Activated naive CD8-positive, alpha-beta T cell (primary cell): ENCODE results near the gene CDON.

Experiments
- H3K27ac Mint-ChIP-seq: one replicate; pipeline ENCODE4 v1.8.0; 2021; ENCODE audit warnings: mixed read lengths
- H3K27me3 Mint-ChIP-seq: one replicate; pipeline ENCODE4 v1.8.0; 2021; ENCODE audit warnings: mixed read lengths
- H3K36me3 Mint-ChIP-seq: one replicate; pipeline ENCODE4 v1.8.0; 2021; ENCODE audit warnings: mixed read lengths
- H3K4me1 Mint-ChIP-seq: one replicate; pipeline ENCODE4 v1.8.0; 2021; ENCODE audit warnings: low read depth, mixed read lengths
- H3K4me3 Mint-ChIP-seq: one replicate; pipeline ENCODE4 v1.8.0; 2021; ENCODE audit warnings: mild to moderate bottlenecking, mixed read lengths
- H3K9me3 Mint-ChIP-seq: one replicate; pipeline ENCODE4 v1.8.0; 2021; ENCODE audit warnings: low read depth, mixed read lengths

The CDON gene

DNA sequence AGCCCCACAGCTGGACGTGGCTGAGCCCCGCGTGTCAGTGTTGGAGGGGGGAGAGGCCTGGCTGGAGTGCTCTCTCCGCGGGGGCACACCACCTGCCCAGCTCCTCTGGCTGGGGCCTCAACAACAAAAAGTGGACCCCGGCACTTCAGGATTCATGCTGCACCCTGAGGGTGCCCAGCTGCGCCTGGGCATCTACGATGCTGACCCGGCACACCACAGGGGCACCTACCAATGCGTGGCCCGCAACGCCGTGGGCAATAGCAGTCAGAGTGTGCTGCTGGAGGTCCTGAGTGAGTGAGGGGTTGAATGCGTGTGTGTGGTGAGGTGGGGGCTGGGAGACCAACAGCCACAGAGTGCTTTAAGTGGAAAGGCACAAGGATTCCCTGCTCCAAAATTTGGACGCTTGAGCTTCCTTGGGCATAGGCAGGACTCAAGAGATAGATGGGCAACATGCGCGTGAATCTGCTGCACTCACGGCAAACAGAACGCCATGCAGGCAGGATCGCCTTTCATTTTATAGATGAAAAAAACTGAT lies 109.2 kb downstream of the CDON start:
- H3K4me3 Mint-ChIP-seq: no peak overlapping the region

DNA sequence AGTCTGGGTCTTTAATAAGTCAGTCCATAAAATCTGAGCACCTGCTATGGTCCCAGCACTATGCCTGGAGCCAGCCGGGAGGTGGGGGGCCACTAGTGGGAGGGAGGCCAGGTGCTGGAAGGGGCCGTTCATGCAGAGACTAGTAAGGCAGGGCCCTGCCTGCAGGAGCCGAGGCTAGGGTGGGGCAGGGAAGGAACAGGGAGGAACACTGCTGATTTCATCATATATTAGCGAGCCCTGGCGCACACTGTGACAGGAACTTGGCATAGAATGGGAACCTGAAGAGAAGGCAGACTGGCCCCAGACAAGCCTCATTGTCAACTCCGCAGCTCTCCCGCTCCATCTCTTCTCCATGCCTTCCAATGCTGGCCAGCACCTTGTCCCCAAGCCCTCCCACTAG lies 109.7 kb downstream of the CDON start:
- no peak overlapping the region for H3K27ac Mint-ChIP-seq
- H3K4me1 Mint-ChIP-seq: no peaks in the 10 kb centered on the region
- H3K27me3 Mint-ChIP-seq: peaks cover 3% of the 10 kb centered on the region
- H3K36me3 Mint-ChIP-seq: peaks cover 7% of the 10 kb centered on the region
- no peak overlapping the region for H3K4me3 Mint-ChIP-seq
- no peaks in the 10 kb centered on the region for H3K9me3 Mint-ChIP-seq

More for the DNA sequence above, 109.2 kb downstream of the CDON start:
- peaks cover 3% of the 10 kb centered on the region for H3K27me3 Mint-ChIP-seq
- H3K36me3 Mint-ChIP-seq: peaks cover 7% of the 10 kb centered on the region
- no peak overlapping the region for H3K27ac Mint-ChIP-seq
- H3K9me3 Mint-ChIP-seq: no peaks in the 10 kb centered on the region
- no peaks in the 10 kb centered on the region for H3K4me1 Mint-ChIP-seq

DNA sequence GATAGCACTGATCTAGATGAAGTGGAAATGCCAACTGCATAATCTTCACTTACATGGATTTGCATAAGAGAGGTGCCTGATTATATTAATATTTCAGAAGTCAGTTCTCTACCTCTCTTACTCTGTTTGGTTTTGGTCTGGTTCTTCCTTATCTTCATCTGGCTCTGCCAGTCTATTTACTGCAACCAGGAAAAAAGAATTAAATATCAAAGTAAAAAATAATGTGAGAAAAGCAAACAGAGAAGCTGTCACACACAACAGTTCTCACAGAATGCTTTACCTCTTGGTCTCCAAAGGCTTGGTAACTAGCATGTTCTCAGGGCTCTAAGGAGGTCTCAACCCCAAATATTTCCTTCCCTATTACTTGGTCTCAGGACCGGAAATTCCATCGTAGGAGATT lies 110.1 kb downstream of the CDON start:
- Mint-ChIP-seq H3K4me1 (no peaks in the 10 kb centered on the region), H3K27ac (no peak overlapping the region), H3K9me3 (no peaks in the 10 kb centered on the region), H3K4me3 (no peak overlapping the region), H3K36me3 (peaks cover 4% of the 10 kb centered on the region), H3K27me3 (peaks cover 3% of the 10 kb centered on the region)

DNA sequence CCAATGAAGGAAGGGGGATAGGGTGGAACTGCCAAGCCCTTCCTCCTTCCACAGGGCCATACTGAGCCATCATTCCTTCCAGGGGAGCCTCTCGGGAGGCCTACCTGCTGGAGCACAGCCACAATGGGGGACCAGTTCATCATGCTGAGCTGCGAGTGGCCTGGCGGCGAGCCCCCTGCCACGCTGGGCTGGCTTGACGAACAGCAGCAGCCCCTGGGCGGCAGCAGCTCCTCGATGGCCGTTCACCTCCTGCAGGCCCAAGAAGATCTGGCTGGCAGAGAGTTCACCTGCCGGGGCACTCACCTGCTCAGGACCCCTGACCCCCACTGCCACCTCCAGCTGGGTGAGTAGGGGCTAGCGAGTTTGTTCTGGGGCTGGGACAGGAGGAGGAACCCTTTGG lies 110.9 kb downstream of the CDON start:
- H3K27ac Mint-ChIP-seq: no peak overlapping the region
- no peak overlapping the region for H3K4me3 Mint-ChIP-seq
- H3K36me3 Mint-ChIP-seq: peaks cover 4% of the 10 kb centered on the region
- peaks cover 3% of the 10 kb centered on the region for H3K27me3 Mint-ChIP-seq
- H3K4me1 Mint-ChIP-seq: no peaks in the 10 kb centered on the region
- H3K9me3 Mint-ChIP-seq: no peaks in the 10 kb centered on the region

DNA sequence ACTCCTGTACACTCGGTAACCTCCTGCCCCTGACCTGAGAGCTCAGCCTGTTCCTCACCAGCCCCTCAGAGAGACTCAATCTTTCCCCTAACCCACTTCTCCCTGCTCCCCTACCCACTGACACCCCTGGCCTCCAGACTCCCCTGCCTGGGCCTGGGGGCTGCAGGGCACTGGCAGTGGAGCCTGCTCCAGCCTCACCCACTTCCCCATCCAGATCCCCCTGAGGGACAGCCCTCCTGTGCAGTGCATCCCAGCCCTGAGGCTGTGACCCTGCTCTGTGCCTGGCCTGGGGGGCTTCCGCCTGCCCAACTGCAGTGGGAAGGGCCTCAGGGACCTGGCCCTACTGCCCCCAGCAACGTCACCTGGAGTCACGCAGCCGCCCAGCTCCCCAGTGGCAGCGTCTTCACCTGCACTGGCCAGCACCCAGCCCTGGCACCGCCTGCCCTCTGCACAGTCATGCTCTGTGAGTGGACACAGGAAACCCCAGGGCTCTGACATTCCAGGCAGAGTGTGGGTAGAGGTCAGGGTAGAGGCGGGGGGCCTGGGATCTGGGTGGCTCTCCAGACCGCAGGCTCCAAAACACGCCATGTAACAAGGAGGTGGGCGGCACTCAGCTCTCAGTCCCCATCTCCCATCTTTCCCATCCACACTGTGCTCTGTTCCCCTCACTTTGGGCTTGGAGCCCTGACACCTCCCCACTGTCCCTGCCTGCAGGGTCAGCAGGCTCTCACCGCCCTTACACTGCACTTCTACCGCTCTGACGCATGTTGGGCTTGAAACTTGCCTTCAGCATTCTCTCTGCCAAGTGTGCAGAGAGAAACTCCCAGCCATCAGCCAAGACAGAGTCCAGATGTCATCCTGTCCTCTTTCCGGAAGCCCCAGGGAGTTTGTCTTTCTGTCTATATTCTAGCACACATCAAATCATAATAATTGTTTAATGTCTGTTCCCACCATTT lies 111.7 kb downstream of the CDON start:
- Mint-ChIP-seq H3K27ac (no peak overlapping the region), H3K27me3 (peaks cover 3% of the 10 kb centered on the region), H3K9me3 (no peaks in the 10 kb centered on the region), H3K4me3 (no peak overlapping the region), H3K36me3 (peaks cover 4% of the 10 kb centered on the region), H3K4me1 (no peaks in the 10 kb centered on the region)

DNA sequence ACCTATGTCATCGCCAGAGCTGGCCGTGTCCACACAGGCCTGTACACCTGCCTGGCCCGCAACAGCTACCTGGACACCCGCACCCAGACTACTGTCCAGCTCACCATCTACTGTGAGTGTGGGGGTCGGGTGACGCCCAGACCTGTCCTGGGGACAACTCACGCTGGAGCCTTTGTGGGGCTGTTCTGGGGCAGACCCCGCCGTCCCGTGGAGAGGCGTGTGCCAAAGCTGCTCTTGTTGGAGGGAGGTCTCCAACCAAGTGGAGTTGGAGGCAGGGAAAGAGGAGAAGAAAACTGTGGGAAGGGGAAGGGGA lies 112.5 kb downstream of the CDON start:
- Mint-ChIP-seq H3K27ac (no peak overlapping the region), H3K9me3 (no peaks in the 10 kb centered on the region), H3K4me3 (no peak overlapping the region), H3K36me3 (no peaks in the 10 kb centered on the region), H3K4me1 (no peaks in the 10 kb centered on the region), H3K27me3 (peaks cover 3% of the 10 kb centered on the region)

DNA sequence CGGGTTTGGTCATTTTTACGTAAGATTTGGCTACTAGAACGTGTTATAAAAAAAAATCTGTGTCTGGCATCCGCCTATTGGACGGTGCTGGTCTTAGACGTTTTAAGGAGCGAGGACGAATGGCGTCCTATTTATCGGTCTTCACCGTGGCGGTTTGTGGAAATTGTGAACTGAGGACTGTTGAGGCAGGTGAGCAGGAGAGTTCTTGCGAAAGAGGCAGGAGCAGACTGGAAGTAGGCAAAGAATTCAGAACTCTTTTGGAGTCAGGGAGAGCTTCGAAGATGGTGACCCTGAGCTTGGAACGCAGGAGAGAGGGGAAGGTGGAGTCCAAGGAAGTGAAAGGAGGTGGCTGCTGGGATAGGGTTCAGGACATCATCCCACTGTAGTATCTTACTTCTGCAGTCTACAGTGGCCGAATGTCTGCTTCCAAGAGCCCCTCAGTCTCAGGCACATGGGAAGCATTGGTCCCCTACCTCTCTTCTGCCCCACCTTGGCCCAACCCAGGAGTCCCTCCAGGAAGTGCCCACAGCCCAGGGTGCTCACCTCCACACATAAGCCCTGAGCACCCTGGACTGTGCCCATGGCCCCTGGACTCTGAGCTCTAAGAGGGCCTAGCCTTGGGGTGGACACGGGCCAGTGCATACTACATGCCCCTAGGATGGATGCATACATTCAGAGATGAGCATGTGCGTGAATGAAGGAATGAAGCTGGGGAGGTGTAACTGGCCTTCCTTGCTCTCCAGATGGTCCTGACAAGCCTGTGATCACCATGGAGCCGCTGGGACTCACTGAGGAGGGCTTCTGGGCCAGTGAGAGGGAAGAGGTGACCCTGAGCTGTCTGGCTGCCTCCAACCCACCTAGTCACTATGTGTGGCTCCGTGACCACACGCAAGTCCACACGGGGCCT lies 113.1 kb downstream of the CDON start:
- no peaks in the 10 kb centered on the region for H3K4me1 Mint-ChIP-seq
- H3K36me3 Mint-ChIP-seq: no peaks in the 10 kb centered on the region
- H3K27ac Mint-ChIP-seq: no peak overlapping the region
- peaks cover 3% of the 10 kb centered on the region for H3K27me3 Mint-ChIP-seq
- no peak overlapping the region for H3K4me3 Mint-ChIP-seq
- no peaks in the 10 kb centered on the region for H3K9me3 Mint-ChIP-seq

DNA sequence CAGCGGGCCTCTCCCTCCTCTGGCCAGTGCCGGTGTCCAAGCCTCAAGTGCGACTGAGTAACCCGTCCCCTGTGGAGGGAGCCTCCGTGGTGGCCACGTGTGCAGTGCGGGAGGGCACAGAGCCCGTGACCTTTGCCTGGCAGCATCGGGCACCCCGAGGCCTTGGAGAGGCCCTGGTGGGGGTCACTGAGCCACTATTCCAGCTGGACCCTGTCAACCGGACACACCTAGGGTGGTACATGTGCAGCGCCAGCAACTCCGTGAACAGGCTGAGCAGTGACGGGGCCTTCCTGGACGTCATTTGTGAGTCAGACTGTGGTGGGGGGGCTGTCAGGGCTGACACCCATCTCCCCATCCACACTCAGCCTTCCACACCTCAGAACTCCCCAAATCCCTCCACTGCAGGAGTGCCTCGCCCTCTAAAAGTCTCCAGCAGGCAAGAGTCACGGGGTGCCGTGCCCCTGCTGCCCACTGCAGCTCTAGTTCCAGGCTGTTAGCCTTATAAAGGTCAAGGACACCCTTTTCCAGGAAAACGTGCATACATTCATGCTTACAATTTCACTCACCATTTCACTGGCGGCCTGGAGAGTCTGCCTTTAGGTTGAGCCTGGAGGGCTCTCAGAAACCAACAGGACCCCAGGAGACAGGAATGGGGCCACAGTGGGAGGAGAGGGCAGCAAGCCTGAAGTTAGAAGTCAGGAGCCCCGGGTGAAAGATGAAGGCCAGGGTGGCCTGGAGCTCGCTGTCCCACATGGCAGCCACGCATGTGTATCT lies 114.2 kb downstream of the CDON start:
- H3K27ac Mint-ChIP-seq: no peak overlapping the region
- H3K36me3 Mint-ChIP-seq: no peaks in the 10 kb centered on the region
- H3K4me1 Mint-ChIP-seq: no peaks in the 10 kb centered on the region
- no peak overlapping the region for H3K4me3 Mint-ChIP-seq
- peaks cover 3% of the 10 kb centered on the region for H3K27me3 Mint-ChIP-seq
- H3K9me3 Mint-ChIP-seq: no peaks in the 10 kb centered on the region

DNA sequence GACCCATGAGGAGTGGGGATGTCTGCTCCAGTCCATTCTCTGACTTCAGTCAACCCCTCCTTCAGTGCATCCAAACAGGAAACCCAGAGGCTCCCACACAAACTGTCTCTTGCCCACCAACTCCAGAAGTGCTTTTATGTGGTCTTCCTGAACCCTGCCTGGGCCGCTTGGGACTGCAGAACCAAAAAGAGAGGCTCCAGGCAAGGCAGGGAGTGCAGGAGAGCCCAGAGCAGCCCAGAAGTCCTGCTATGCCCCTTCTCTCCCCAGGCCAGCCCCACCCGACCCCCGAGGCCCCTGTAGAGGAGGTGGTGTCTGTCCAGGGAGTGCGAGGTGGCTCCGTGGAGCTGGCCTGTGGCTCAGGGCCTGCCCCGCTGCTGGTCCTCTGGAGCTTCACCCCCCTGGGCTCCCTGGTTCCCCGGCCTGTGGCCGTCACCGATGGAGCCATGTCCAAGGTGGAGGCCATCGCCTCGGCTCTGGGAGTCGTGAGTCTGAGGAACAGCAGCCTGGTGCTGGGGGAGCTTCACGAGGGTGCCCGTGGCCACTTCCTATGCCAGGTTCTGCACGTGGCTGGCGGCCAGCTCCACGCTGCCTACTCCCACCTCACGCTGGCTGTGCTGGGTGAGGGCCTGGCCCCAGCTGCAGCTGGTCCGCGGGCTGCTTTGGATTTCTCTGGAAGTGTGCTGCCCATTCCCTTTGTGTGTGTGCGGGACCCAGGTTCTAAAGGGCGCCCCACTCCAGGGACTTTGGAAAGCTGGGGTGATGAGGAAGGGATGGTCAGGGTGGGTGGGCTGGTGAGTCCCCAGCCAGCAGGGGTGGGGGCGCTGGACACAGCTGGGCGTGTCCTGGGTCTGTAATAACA lies 115.0 kb downstream of the CDON start:
- H3K27ac Mint-ChIP-seq: no peak overlapping the region
- H3K4me1 Mint-ChIP-seq: no peaks in the 10 kb centered on the region
- peaks cover 3% of the 10 kb centered on the region for H3K27me3 Mint-ChIP-seq
- H3K4me3 Mint-ChIP-seq: no peak overlapping the region
- H3K36me3 Mint-ChIP-seq: no peaks in the 10 kb centered on the region
- H3K9me3 Mint-ChIP-seq: no peaks in the 10 kb centered on the region

DNA sequence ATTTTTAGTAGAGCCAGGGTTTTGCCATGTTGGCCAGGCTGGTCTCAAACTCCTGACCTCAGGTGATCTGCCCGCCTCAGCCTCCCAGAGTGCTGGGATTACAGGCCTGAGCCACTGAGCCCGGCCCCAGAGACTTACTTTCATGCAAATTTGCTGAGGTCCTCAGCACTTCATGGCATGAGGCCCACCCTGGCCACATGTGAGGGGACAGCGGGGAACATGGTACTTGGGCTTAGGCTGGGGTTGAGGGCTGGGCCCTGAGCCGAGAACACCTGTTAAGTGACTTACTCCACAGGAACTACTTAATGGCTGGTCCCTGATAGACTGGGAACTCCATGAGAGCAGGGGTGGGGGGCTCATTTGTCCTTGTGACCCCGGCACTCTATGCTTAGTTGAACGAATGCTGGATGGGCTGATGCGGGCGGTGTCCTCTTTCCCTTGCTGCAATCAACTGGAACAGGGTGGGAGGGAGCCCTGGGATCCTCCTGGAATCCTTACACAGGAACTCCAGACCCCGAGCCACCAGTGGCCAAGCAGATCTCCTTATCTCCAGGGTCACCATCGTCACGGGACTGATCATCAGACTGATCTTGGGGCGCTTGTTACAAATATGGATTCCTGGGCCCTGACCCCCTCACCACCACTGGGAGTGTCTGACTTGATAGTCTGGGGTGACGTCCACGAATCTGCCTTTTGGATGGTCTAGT lies 115.8 kb downstream of the CDON start:
- no peak overlapping the region for H3K4me3 Mint-ChIP-seq
- H3K27ac Mint-ChIP-seq: no peak overlapping the region
- peaks cover 5% of the 10 kb centered on the region for H3K4me1 Mint-ChIP-seq
- no peaks in the 10 kb centered on the region for H3K9me3 Mint-ChIP-seq
- H3K27me3 Mint-ChIP-seq: peaks cover 3% of the 10 kb centered on the region
- no peaks in the 10 kb centered on the region for H3K36me3 Mint-ChIP-seq

DNA sequence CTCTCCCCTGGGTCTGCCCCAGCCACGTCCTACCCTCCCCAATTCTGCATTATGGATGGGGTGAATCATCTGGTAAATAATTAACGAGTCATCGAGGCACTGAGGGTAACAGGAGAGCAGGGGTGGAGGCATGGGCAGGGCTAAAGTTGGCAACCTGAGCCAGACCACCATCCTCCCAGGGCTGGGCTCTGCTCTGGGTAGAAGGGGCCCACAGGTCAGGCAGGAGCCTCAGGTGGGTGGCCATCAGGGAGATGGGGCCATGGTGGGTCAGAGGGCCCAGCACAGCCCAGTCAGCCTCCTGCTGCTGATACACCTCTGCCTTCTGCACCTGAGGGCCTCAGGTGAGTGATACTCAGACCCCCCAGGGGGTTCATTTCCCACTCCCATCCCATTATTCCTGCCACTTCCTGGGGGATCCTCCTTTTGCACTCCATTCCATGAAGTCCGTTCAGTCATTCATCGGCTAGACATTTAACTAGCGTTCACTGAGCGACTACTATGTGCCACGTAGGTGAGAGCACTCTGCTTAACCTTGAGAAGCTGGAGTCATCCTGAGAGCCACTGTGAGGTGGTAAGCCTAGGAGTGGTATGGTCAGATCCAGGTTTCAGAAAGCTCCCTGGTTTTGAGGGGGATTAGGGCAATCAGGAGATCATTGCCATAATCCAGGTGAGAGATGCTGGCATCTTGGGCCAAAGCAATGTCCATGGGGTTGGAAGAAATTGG lies 116.7 kb downstream of the CDON start, which contains the start of gene VSIG10L2:
Gene VSIG10L2 (plus strand): TSS at position 248 of the 724 bp plus-strand sequence. CDS start 12 bp downstream, at position 260.
- Mint-ChIP-seq H3K36me3 (no peaks in the 10 kb centered on the region), H3K27ac (no peak within 1 kb of the TSS), H3K27me3 (no peaks in the 10 kb centered on the region), H3K9me3 (no peaks in the 10 kb centered on the region), H3K4me3 (no peak within 1 kb of the TSS), H3K4me1 (peaks cover 6% of the 10 kb centered on the region)

DNA sequence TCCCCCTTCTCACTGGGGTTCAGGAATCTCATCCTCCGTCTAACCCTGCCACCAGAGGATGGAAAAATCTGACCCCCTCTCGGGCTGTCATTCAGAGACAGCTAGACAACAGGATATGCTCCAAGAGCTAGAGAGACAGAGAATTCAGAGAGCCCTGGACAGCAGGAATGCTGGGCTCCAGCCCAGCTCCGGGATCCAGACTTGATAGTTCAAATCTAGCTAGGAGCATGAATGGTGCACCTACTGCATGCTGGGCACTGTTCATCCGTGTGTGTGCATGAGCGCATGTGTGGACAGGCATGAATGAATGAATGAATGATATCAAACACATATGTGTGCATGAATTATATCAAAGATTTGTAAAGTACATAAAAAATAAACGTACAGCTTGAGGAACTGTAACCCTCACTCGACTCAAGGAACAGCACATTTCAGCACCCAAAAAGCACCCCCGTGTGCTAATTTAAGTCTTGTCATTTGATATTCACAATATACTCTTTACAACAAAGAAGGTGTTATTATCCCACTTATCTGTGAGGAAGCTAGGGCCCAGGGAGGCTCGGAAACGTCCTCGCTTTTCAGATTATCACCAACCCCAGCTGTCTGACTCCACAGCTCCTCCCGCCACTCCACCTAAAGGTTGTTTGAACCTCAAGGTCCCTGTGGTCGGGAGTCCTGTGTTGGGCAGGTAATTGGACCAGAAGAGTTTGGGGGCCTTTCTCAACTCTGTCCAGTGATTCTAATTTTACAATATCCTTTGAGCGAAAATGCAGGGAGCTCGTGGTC lies 117.5 kb downstream of the CDON start:
- Mint-ChIP-seq H3K9me3 (no peaks in the 10 kb centered on the region), H3K27ac (no peak overlapping the region), H3K36me3 (no peaks in the 10 kb centered on the region), H3K4me3 (no peak overlapping the region), H3K27me3 (no peaks in the 10 kb centered on the region), H3K4me1 (peaks cover 6% of the 10 kb centered on the region)
